Gastrocnemius medialis (tissue), 4 donors: ENCODE measurements around the gene OR9Q2. TPM values are rescaled to one million over a fixed set of nuclear protein-coding genes. Genes with fewer than 3 reads are reported as not detected.

ENCODE experiments used
- ATAC-seq, 2 donors: fragments of 150-250 bp; one replicate each; pipeline ENCODE4 v1.9.1; 2016
- DNase-seq, 2 donors: peaks; one replicate each; pipeline ENCODE4 v3.0.0-alpha.2; 2019
- H3K27ac ChIP-seq, 4 donors: fragments of 200-600 bp; sonication (generic); 1 replicate in 1 of 4; 2 replicates in 3 of 4; pipeline ENCODE4 v1.5.1; 2016 to 2018; ENCODE audit warnings: mild to moderate bottlenecking in 2 of 4, moderate library complexity in 1 of 4
- H3K27me3 ChIP-seq, 3 donors: fragments of 200-600 bp; sonication (generic) in 2 of 3; 1 replicate in 1 of 3; 2 replicates in 2 of 3; pipeline versions ENCODE4 v1.5.1 to v1.6.0; 2016 to 2019; ENCODE audit warnings: mild to moderate bottlenecking in 1 of 3, moderate library complexity in 1 of 3
- H3K36me3 ChIP-seq, 2 donors: fragments of 200-600 bp; sonication (generic) in 1 of 2; one replicate each; pipeline ENCODE4 v1.5.1; 2017 to 2018
- H3K4me1 ChIP-seq, 2 donors: fragments of 200-600 bp; sonication (generic) in 1 of 2; one replicate each; pipeline ENCODE4 v1.5.1; 2016 to 2017; ENCODE audit warnings: mild to moderate bottlenecking in 2 of 2
- H3K4me3 ChIP-seq, 4 donors: fragments of 200-600 bp; sonication (generic) in 3 of 4; 1 replicate in 1 of 4; 2 replicates in 3 of 4; pipeline ENCODE4 v1.5.1; 2016 to 2019; ENCODE audit warnings: mild to moderate bottlenecking in 2 of 4
- H3K9me3 ChIP-seq, 3 donors: fragments of 200-600 bp; sonication (generic) in 2 of 3; 1 replicate in 1 of 3; 2 replicates in 2 of 3; pipeline ENCODE4 v1.5.1; 2016 to 2019
- CTCF ChIP-seq, 5 experiments: fragments of 450-650 bp in 3 of 5; fragments of 200-600 bp in 2 of 5; sonication (generic) in 2 of 5; IDR thresholded peaks in 4 of 5; conservative IDR thresholded peaks in 1 of 5; 1 replicate in 4 of 5; 2 replicates in 1 of 5; pipeline ENCODE4 v1.5.1; 2016 to 2019; ENCODE audit warnings: antibody characterized with exemption in 5 of 5, mild to moderate bottlenecking in 3 of 5, moderate library complexity in 3 of 5
- POLR2A ChIP-seq, 2 donors: fragments of 450-650 bp; IDR thresholded peaks; one replicate each; pipeline ENCODE4 v1.6.1; 2017; ENCODE audit warnings: antibody characterized with exemption in 2 of 2, mild to moderate bottlenecking in 2 of 2, moderate library complexity in 2 of 2
- in situ Hi-C, 4 donors: fragments of 200-750 bp; cut with MboI; loops; one replicate each; pipeline versions ENCODE4 v1.15.0 to v1.8.0; 2017; ENCODE audit warnings: low sequenced_read_pairs in 4 of 4
- intact Hi-C: fragments of 100-400 bp; cut with DNase I; formaldehyde crosslinking; loops from one replicate; pipeline ENCODE4 v1.15.1; 2023; ENCODE audit warnings: low total_unique reads
- total RNA-seq, 4 donors: library from RNA; depleted of rRNA; stranded (reverse); fragments of >200 nt; gene quantifications; one replicate each; pipeline versions ENCODE4 v1.1.0 to v1.2.3, GENCODE V29; 2016

The OR9Q2 gene
- total RNA-seq, 4 donors from 2014 or later = not detected

GRCh38 chr11:58186938-58187337 is 1.9 kb upstream of the OR9Q2 start:
- in situ Hi-C loops (no loop called here), intact Hi-C loops (no loop called here)
- no peak for TF ChIP-seq POLR2A (IDR thresholded peaks at IDR 0.05)
- no peak for TF ChIP-seq CTCF (IDR thresholded peaks at IDR 0.05 in 4 of 5, conservative IDR thresholded peaks at IDR 0.05 in 1 of 5)
- ATAC-seq (no peak), DNase-seq (no peak)
- Histone ChIP-seq H3K27me3 (no peaks in the 10 kb centered on the region), H3K4me3 (no peak overlapping the region), H3K9me3 (no peaks in the 10 kb centered on the region), H3K36me3 (no peaks in the 10 kb centered on the region), H3K4me1 (no peaks in the 10 kb centered on the region), H3K27ac (no peak overlapping the region)

GRCh38 chr11:58192229-58192628 is 3.4 kb downstream of the OR9Q2 start:
- TF ChIP-seq POLR2A (IDR thresholded peaks at IDR 0.05) = no peak
- TF ChIP-seq CTCF (IDR thresholded peaks at IDR 0.05 in 4 of 5, conservative IDR thresholded peaks at IDR 0.05 in 1 of 5) = no peak

GRCh38 chr11:58193391-58193790 is 4.5 kb downstream of the OR9Q2 start:
- DNase-seq = no peak
- no peaks in the 10 kb centered on the region for H3K9me3 ChIP-seq
- intact Hi-C loops (no loop called here), in situ Hi-C loops (no loop called here)
- H3K27ac ChIP-seq = no peak overlapping the region
- H3K36me3 ChIP-seq = no peaks in the 10 kb centered on the region
- TF ChIP-seq CTCF (IDR thresholded peaks at IDR 0.05 in 4 of 5, conservative IDR thresholded peaks at IDR 0.05 in 1 of 5) (no peak), POLR2A (IDR thresholded peaks at IDR 0.05) (no peak)
- no peak overlapping the region for H3K4me3 ChIP-seq
- H3K27me3 ChIP-seq = no peaks in the 10 kb centered on the region
- ATAC-seq = no peak
- no peaks in the 10 kb centered on the region for H3K4me1 ChIP-seq

More at GRCh38 chr11:58192229-58192628, 3.4 kb downstream of the OR9Q2 start:
- H3K4me1 ChIP-seq = no peaks in the 10 kb centered on the region
- no peaks in the 10 kb centered on the region for H3K9me3 ChIP-seq
- intact Hi-C loops = no loop called here
- DNase-seq (no peak), ATAC-seq (no peak)
- in situ Hi-C loops = no loop called here
- H3K36me3 ChIP-seq = no peaks in the 10 kb centered on the region
- H3K27ac ChIP-seq = no peak overlapping the region
- no peaks in the 10 kb centered on the region for H3K27me3 ChIP-seq
- no peak overlapping the region for H3K4me3 ChIP-seq

- H3K4me3 ChIP-seq = no peak overlapping the region
- in situ Hi-C loops = no loop called here
- no peaks in the 10 kb centered on the region for H3K27me3 ChIP-seq
- no peak for DNase-seq
- intact Hi-C loops = no loop called here
- no peaks in the 10 kb centered on the region for H3K36me3 ChIP-seq
- no peaks in the 10 kb centered on the region for H3K4me1 ChIP-seq
- ATAC-seq = no peak
- no peak for TF ChIP-seq CTCF (IDR thresholded peaks at IDR 0.05 in 4 of 5, conservative IDR thresholded peaks at IDR 0.05 in 1 of 5)
- TF ChIP-seq POLR2A (IDR thresholded peaks at IDR 0.05) = no peak
- H3K27ac ChIP-seq = no peak overlapping the region
- no peaks in the 10 kb centered on the region for H3K9me3 ChIP-seq
Observed at GRCh38 chr11:58195939-58196338, 7.1 kb downstream of the OR9Q2 start.

GRCh38 chr11:58199271-58199670 is 10.4 kb downstream of the OR9Q2 start:
- H3K27ac ChIP-seq = no peak overlapping the region
- no peaks in the 10 kb centered on the region for H3K9me3 ChIP-seq
- no peak overlapping the region for H3K4me3 ChIP-seq
- in situ Hi-C loops = no loop called here
- intact Hi-C loops = no loop called here
- ATAC-seq (no peak), DNase-seq (no peak)
- TF ChIP-seq POLR2A (IDR thresholded peaks at IDR 0.05) = no peak
- TF ChIP-seq CTCF (IDR thresholded peaks at IDR 0.05 in 4 of 5, conservative IDR thresholded peaks at IDR 0.05 in 1 of 5) = no peak
- no peaks in the 10 kb centered on the region for H3K36me3 ChIP-seq
- no peaks in the 10 kb centered on the region for H3K27me3 ChIP-seq
- no peaks in the 10 kb centered on the region for H3K4me1 ChIP-seq
